GM19351 (cell line): ENCODE data around the gene MAMDC2.
A peak's percentile ranks its signal among the peaks of the same experiment; 100 is the strongest.

Experiments used
- ATAC-seq: cut with Tn5 transposase; IDR thresholded peaks from one replicate; pipeline ENCODE4 v1.9.1; 2021; ENCODE audit warnings: mild to moderate bottlenecking, moderate library complexity; ENCODE audit not compliant: unreplicated experiment

MAMDC2 gene

GRCh38 chr9:70257991-70258691 is 214.5 kb downstream of the MAMDC2 start:
- ATAC-seq, result peak; percentile 36

- peak; percentile 71 for ATAC-seq
Measured at GRCh38 chr9:70258692-70259511, 215.3 kb downstream of the MAMDC2 start, which contains the start of gene SMC5. Gene SMC5, plus strand, starts transcription at chr9:70258978. Its CDS starts 101 bp downstream, at chr9:70259079.

GRCh38 chr9:70259512-70259802 is 215.8 kb downstream of the MAMDC2 start:
- ATAC-seq, result no peak

GRCh38 chr9:70260007-70260443 is 216.4 kb downstream of the MAMDC2 start:
- no peak for ATAC-seq

- peak; percentile 29 for ATAC-seq
Measured at GRCh38 chr9:70260606-70261005, 217.0 kb downstream of the MAMDC2 start.

GRCh38 chr9:70261131-70261870 is 217.7 kb downstream of the MAMDC2 start:
- ATAC-seq, result no peak

GRCh38 chr9:70262366-70262765 is 218.7 kb downstream of the MAMDC2 start:
- no peak for ATAC-seq

GRCh38 chr9:70262948-70263347 is 219.3 kb downstream of the MAMDC2 start:
- no peak for ATAC-seq

- ATAC-seq, result no peak
Measured at GRCh38 chr9:70263421-70263820, 219.8 kb downstream of the MAMDC2 start.
